ENCODE results near the gene C17orf113.

GRCh38 chr17:42055027-42055426, 4.6 kb upstream of the C17orf113 start:
- TF ChIP-seq REST (IDR thresholded peaks at IDR 0.05; ENCODE audit: insufficient read depth in 1 of 2, low read depth in 2 of 2, low read length in 2 of 2) (no peak), SIN3A (IDR thresholded peaks at IDR 0.05; ENCODE audit: borderline replicate concordance, insufficient read depth, low read length) (no peak), POLR2AphosphoS5 (IDR thresholded peaks at IDR 0.05; ENCODE audit: low read depth, low read length) (no peak), TAF1 (IDR thresholded peaks at IDR 0.05; ENCODE audit: borderline replicate concordance, insufficient read depth, low read length) (no peak), FOXP2 (optimal IDR thresholded peaks at IDR 0.05; ENCODE audit: borderline replicate concordance, extremely low read depth, extremely low read length, insufficient read depth) (no peak)

Data from PFSK-1 (cell line).